B cell (primary cell): ENCODE data around the gene NTN4. TPM values are rescaled to one million over a fixed set of nuclear protein-coding genes. Genes with fewer than 3 reads are reported as not detected.
A peak's percentile ranks its signal among the peaks of the same experiment; 100 is the strongest.

Source experiments
- ATAC-seq: fragments of 200-7000 bp; cut with Tn5 transposase; one replicate; pipeline ENCODE4 v1.10.0; 2021; ENCODE audit warnings: low read depth, mild to moderate bottlenecking, moderate number of reproducible peaks, moderate library complexity
- CTCF ChIA-PET: fragments of 350-600 bp; sonication (Branson Sonifier 250); formaldehyde crosslinking; loops from one replicate; lab custom pipeline; 2021; ENCODE audit warnings: antibody characterized with exemption, inconsistent platforms; lab: Charles Lee
- POLR2A ChIA-PET: fragments of 350-600 bp; sonication (Branson Sonifier 250); formaldehyde crosslinking; loops from one replicate; lab custom pipeline; 2021; ENCODE audit warnings: antibody characterized with exemption; lab: Charles Lee
- DNase-seq: peaks from one replicate; pipeline ENCODE4 v3.0.0; 2013
- H2AFZ ChIP-seq: 2 replicates; pipeline ENCODE4 v1.6.1; 2012; ENCODE audit warnings: mild to moderate bottlenecking, low read depth, low read length; ENCODE audit not compliant: insufficient read depth, poor library complexity, severe bottlenecking
- H3K27ac ChIP-seq, 2 donors: 1 replicate in 1 of 2; 2 replicates in 1 of 2; pipeline ENCODE4 v1.5.1; 2012 to 2013; ENCODE audit warnings: low read length in 2 of 2, mild to moderate bottlenecking in 2 of 2, moderate library complexity in 1 of 2
- H3K27me3 ChIP-seq, 4 experiments: fragments of 200-600 bp in 1 of 4; sonication (generic) in 1 of 4; replicated peaks in 1 of 4; 1 replicate in 2 of 4; 2 replicates in 2 of 4; pipeline versions ENCODE4 v1.6.1 to v1.7.0; 2013 to 2016; ENCODE audit warnings: low read length in 3 of 4, mild to moderate bottlenecking in 2 of 4, mixed read lengths in 1 of 4, moderate library complexity in 1 of 4; ENCODE audit not compliant: insufficient read depth in 4 of 4, control insufficient read depth in 3 of 4; ENCODE audit errors: control extremely low read depth in 1 of 4
- H3K36me3 ChIP-seq, 2 experiments: replicated peaks in 1 of 2; 1 replicate in 1 of 2; 2 replicates in 1 of 2; pipeline versions ENCODE4 v1.6.1 to v1.7.1; 2013; ENCODE audit warnings: low read length in 1 of 2; ENCODE audit not compliant: insufficient read depth in 2 of 2, control insufficient read depth in 1 of 2; ENCODE audit errors: control extremely low read depth in 1 of 2, extremely low read depth in 1 of 2
- H3K4me1 ChIP-seq, 2 donors: fragments of 200-600 bp in 1 of 2; sonication (generic) in 1 of 2; 1 replicate in 1 of 2; 2 replicates in 1 of 2; pipeline versions ENCODE4 v1.5.1 to v1.6.1; 2013 to 2017; ENCODE audit warnings: low read length in 2 of 2; ENCODE audit not compliant: control insufficient read depth in 2 of 2, insufficient read depth in 2 of 2
- H3K4me2 ChIP-seq: replicated peaks from 2 replicates; pipeline ENCODE3; 2012; ENCODE audit warnings: mild to moderate bottlenecking, low read depth, low read length; ENCODE audit not compliant: poor library complexity, severe bottlenecking
- H3K4me3 ChIP-seq, 5 experiments: fragments of 200-600 bp in 1 of 5; sonication (generic) in 1 of 5; 1 replicate in 3 of 5; 2 replicates in 2 of 5; pipeline versions ENCODE4 v1.5.1 to v1.7.0; 2011 to 2016; ENCODE audit warnings: low read length in 4 of 5, mild to moderate bottlenecking in 4 of 5, low read depth in 2 of 5, control low read depth in 1 of 5, moderate library complexity in 1 of 5; ENCODE audit not compliant: insufficient read depth in 1 of 5; ENCODE audit errors: control extremely low read depth in 1 of 5, extremely low read depth in 1 of 5
- H3K79me2 ChIP-seq: fragments of 200-600 bp; sonication (generic); one replicate; pipeline ENCODE4 v1.6.0; 2016; ENCODE audit warnings: low read length; ENCODE audit not compliant: control insufficient read depth, insufficient read depth
- H3K9ac ChIP-seq: fragments of 200-600 bp; sonication (generic); 2 replicates; pipeline ENCODE4 v1.6.1; 2017; ENCODE audit warnings: mild to moderate bottlenecking, low read length, moderate library complexity
- H3K9me3 ChIP-seq, 3 donors: one replicate each; pipeline versions ENCODE4 v1.6.1 to v1.7.1; 2013; ENCODE audit warnings: low read length in 2 of 3; ENCODE audit not compliant: control insufficient read depth in 2 of 3, insufficient read depth in 1 of 3; ENCODE audit errors: control extremely low read depth in 1 of 3
- H4K20me1 ChIP-seq: 2 replicates; pipeline ENCODE4 v1.6.0; 2012; ENCODE audit warnings: mild to moderate bottlenecking, low read length; ENCODE audit not compliant: insufficient read depth, control insufficient read depth, poor library complexity, severe bottlenecking
- H3K27ac Mint-ChIP-seq: one replicate; pipeline ENCODE4 v1.8.0; 2021; ENCODE audit warnings: mixed read lengths
- H3K27me3 Mint-ChIP-seq: one replicate; pipeline ENCODE4 v1.8.0; 2021; ENCODE audit warnings: mixed read lengths
- H3K4me1 Mint-ChIP-seq: one replicate; pipeline ENCODE4 v1.8.0; 2021; ENCODE audit warnings: mixed read lengths
- H3K4me3 Mint-ChIP-seq: one replicate; pipeline ENCODE4 v1.8.0; 2021; ENCODE audit warnings: mixed read lengths
- H3K9me3 Mint-ChIP-seq: one replicate; pipeline ENCODE4 v1.8.0; 2022; ENCODE audit warnings: mixed read lengths; ENCODE audit not compliant: insufficient read depth
- CTCF ChIP-seq: fragments of 200-600 bp; IDR thresholded peaks from one replicate; pipeline ENCODE4 v1.8.0; 2022; ENCODE audit warnings: antibody characterized with exemption, mild to moderate bottlenecking
- EZH2 ChIP-seq: IDR thresholded peaks from 2 replicates; pipeline ENCODE4 v1.6.1; 2012; ENCODE audit warnings: borderline replicate concordance, low read depth, mild to moderate bottlenecking, moderate library complexity, low read length; ENCODE audit not compliant: insufficient read depth, poor library complexity, severe bottlenecking
- WGBS: methylation state at CpG from one replicate; pipeline ENCODE4 v1.1.5; 2013; ENCODE audit warnings: missing lambda C conversion rate; ENCODE audit not compliant: insufficient coverage; 5-methylcytosine and 5-hydroxymethylcytosine counted together
- intact Hi-C: fragments of 100-400 bp; cut with micrococcal nuclease; formaldehyde crosslinking; loops from one replicate; pipeline ENCODE4 v1.10.0; 2022
- polyA plus RNA-seq: library from polyadenylated mRNA; depleted of rRNA; stranded (reverse); fragments of >200 nt; gene quantifications from 2 replicates; pipeline ENCODE4 v1.2.3, GENCODE V29; 2012
- total RNA-seq, 2 donors: library from RNA; stranded (reverse); fragments of 120-200 nt in 1 of 2; gene quantifications; 1 replicate in 1 of 2; 2 replicates in 1 of 2; pipeline versions ENCODE4 v1.2.3 to v1.2.4, GENCODE V29; 2013 to 2022

The NTN4 gene
- total and polyA plus RNA-seq, 2 donors (not counting 1 experiment from before 2014, with no cell fraction given) = not detected

GRCh38 chr12:95790917-95791849, 619 bp upstream of the NTN4 start:
- H3K27ac ChIP-seq = no peak overlapping the region
- H3K9me3 ChIP-seq = peaks cover 0 to 1% (median 0%) of the 10 kb centered on the region in 3 donors
- TF ChIP-seq CTCF = no peak
- TF ChIP-seq EZH2 = no peak
- WGBS = under 1% methylated on average over 37 of the region's 49 CpGs
- no peaks in the 10 kb centered on the region for H3K79me2 ChIP-seq
- Mint-ChIP-seq H3K9me3 (no peaks in the 10 kb centered on the region), H3K4me3 (peak overlapping the region; percentile 88), H3K27me3 (peaks cover 58% of the 10 kb centered on the region), H3K4me1 (peaks cover 18% of the 10 kb centered on the region), H3K27ac (no peak overlapping the region)
- H2AFZ ChIP-seq = peak overlapping the region; percentile 52
- CTCF ChIA-PET = no interaction called here
- peak overlapping the region; percentile 56 for H3K9ac ChIP-seq
- H4K20me1 ChIP-seq = no peaks in the 10 kb centered on the region
- H3K4me2 ChIP-seq = peak overlapping the region; percentile 81
- peak overlapping the region in 4 of 5 experiments; percentile 16 to 59 (median 53) for H3K4me3 ChIP-seq
- H3K4me1 ChIP-seq = peaks cover 17% of the 10 kb centered on the region in 2 donors
- intact Hi-C loops = no loop called here
- H3K27me3 ChIP-seq = peaks cover 3 to 40% (median 34%) of the 10 kb centered on the region in 4 experiments
- POLR2A ChIA-PET = no interaction called here
- DNase-seq = peak; percentile 60
- ATAC-seq = peak; percentile 51
- no peaks in the 10 kb centered on the region for H3K36me3 ChIP-seq
